Neural cell (in vitro differentiated cells): ENCODE measurements around the gene ROBO1. TPM values are rescaled to one million over a fixed set of nuclear protein-coding genes. Genes with fewer than 3 reads are reported as not detected.
A peak's percentile ranks its signal among the peaks of the same experiment; 100 is the strongest.

Source experiments
- H2AFZ ChIP-seq: fragments of 200-600, 300-800 bp; sonication (generic), shearing (Covaris generic); 2 replicates; pipeline ENCODE4 v1.6.0; 2014; ENCODE audit warnings: low read depth, mild to moderate bottlenecking, antibody characterized with exemption, low read length, moderate library complexity
- H3F3A ChIP-seq: fragments of 200-600 bp; shearing (Covaris generic); 2 replicates; pipeline ENCODE4 v1.6.1; 2016; ENCODE audit warnings: mild to moderate bottlenecking, moderate library complexity, mixed read lengths, antibody characterized with exemption, low read length; ENCODE audit not compliant: insufficient read depth, poor library complexity, severe bottlenecking
- H3K27ac ChIP-seq: fragments of 200-600, 300-800 bp; sonication (generic), shearing (Covaris generic); 2 replicates; pipeline ENCODE4 v1.5.1; 2014; ENCODE audit warnings: mild to moderate bottlenecking, low read length, moderate library complexity
- H3K27me3 ChIP-seq: fragments of 300-800, 200-600 bp; sonication (generic), shearing (Covaris generic); 2 replicates; pipeline ENCODE4 v1.6.0; 2014; ENCODE audit warnings: mild to moderate bottlenecking, low read depth, low read length, moderate library complexity; ENCODE audit not compliant: insufficient read depth
- H3K36me3 ChIP-seq: fragments of 300-800, 200-600 bp; sonication (generic), shearing (Covaris generic); 2 replicates; pipeline ENCODE4 v1.5.1; 2014; ENCODE audit warnings: mild to moderate bottlenecking, antibody characterized with exemption, low read length, moderate library complexity; ENCODE audit not compliant: insufficient read depth
- H3K4me2 ChIP-seq: fragments of 300-800, 200-600 bp; sonication (generic), shearing (Covaris generic); 2 replicates; pipeline ENCODE4 v1.6.0; 2014; ENCODE audit warnings: mild to moderate bottlenecking, low read length
- H3K4me3 ChIP-seq: fragments of 300-800, 200-600 bp; sonication (generic), shearing (Covaris generic); 2 replicates; pipeline ENCODE4 v1.5.1; 2014; ENCODE audit warnings: mild to moderate bottlenecking, low read length, moderate library complexity
- H3K79me2 ChIP-seq: fragments of 200-600 bp; shearing (Covaris generic); replicated peaks from 2 replicates; pipeline ENCODE4 v1.6.0; 2014; ENCODE audit warnings: mild to moderate bottlenecking, low read length, moderate library complexity; ENCODE audit not compliant: insufficient read depth
- H3K9ac ChIP-seq: fragments of 300-800, 200-600 bp; sonication (generic), shearing (Covaris generic); 2 replicates; pipeline ENCODE4 v1.6.1; 2016; ENCODE audit warnings: mild to moderate bottlenecking, low read length, mixed read lengths
- H3K9me2 ChIP-seq: fragments of 200-600 bp; shearing (Covaris generic); 2 replicates; pipeline ENCODE4 v1.6.1; 2016; ENCODE audit warnings: mild to moderate bottlenecking, low read length, mixed read lengths; ENCODE audit not compliant: insufficient read depth
- H3K9me3 ChIP-seq: fragments of 200-600, 300-800 bp; sonication (generic), shearing (Covaris generic); 2 replicates; pipeline ENCODE4 v1.6.1; 2016; ENCODE audit warnings: mild to moderate bottlenecking, mixed run types, low read length, moderate library complexity, mixed read lengths
- H4K20me1 ChIP-seq: fragments of 200-600 bp; shearing (Covaris generic); 2 replicates; pipeline ENCODE4 v1.6.1; 2016; ENCODE audit warnings: mild to moderate bottlenecking, mixed run types; ENCODE audit not compliant: insufficient read depth
- EP300 ChIP-seq: fragments of 450-650 bp; conservative IDR thresholded peaks from 2 replicates; pipeline ENCODE4 v1.6.1; 2014; ENCODE audit warnings: antibody characterized with exemption, mild to moderate bottlenecking, moderate library complexity; ENCODE audit not compliant: poor library complexity, severe bottlenecking
- EZH2 ChIP-seq: fragments of 200-600, 300-800 bp; shearing (Covaris generic), sonication (generic); IDR thresholded peaks from 2 replicates; pipeline ENCODE4 v1.6.1; 2014; ENCODE audit warnings: antibody characterized with exemption, low read length, borderline replicate concordance, mild to moderate bottlenecking; ENCODE audit not compliant: insufficient read depth, poor library complexity, severe bottlenecking
- MXI1 ChIP-seq: fragments of 450-650 bp; conservative IDR thresholded peaks from 2 replicates; pipeline ENCODE4 v1.6.1; 2014; ENCODE audit warnings: antibody characterized with exemption, mild to moderate bottlenecking; ENCODE audit not compliant: poor library complexity, severe bottlenecking
- POLR2AphosphoS5 ChIP-seq: IDR thresholded peaks from 2 replicates; pipeline ENCODE4 v1.6.1; 2012
- RAD21 ChIP-seq: fragments of 450-650 bp; conservative IDR thresholded peaks from 2 replicates; pipeline ENCODE4 v1.6.1; 2014; ENCODE audit warnings: antibody characterized with exemption, mild to moderate bottlenecking, moderate library complexity
- SMC3 ChIP-seq: fragments of 450-650 bp; conservative IDR thresholded peaks from 2 replicates; pipeline ENCODE4 v1.6.1; 2014; ENCODE audit warnings: antibody characterized with exemption, mild to moderate bottlenecking, moderate library complexity; ENCODE audit not compliant: poor library complexity
- TAF1 ChIP-seq: IDR thresholded peaks from 2 replicates; pipeline ENCODE4 v1.6.1; 2012; ENCODE audit warnings: low read depth
- polyA plus RNA-seq: library from polyadenylated mRNA; depleted of rRNA; stranded (reverse); fragments of >200 nt; gene quantifications from 2 replicates; pipeline ENCODE4 v1.2.3, GENCODE V29; 2014
- TF ChIP-seq, protein P1 (sequence below): IDR thresholded peaks from 2 replicates; pipeline ENCODE4 v1.6.1; 2012; ENCODE audit warnings: borderline replicate concordance
- TF ChIP-seq, protein P2 (sequence below): fragments of 450-650 bp; IDR thresholded peaks from 2 replicates; pipeline ENCODE4 v1.5.1; 2014; ENCODE audit warnings: antibody characterized with exemption, mild to moderate bottlenecking, moderate library complexity; ENCODE audit not compliant: poor library complexity, severe bottlenecking

Gene ROBO1
- polyA plus RNA-seq, 1 donor from 2014 or later, result 183 TPM

DNA sequence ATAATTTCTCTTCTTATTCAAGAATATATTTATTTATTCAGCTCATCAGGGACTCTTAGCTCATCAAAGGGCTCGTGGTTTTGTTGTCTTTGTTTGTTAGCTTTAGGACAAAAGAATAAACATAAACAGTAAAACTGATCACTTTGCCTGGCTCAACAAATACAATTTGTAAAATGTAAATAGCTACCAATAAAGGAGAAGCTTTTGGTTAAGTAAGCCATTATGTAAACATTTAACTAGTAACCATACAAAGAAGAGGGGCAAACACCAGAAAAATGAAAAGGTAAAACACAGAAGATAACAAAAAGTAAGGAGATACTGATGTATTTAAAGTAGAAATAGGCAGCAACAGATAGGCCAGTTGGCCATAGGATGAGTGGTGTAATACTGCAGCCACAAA lies 761.7 kb downstream of the ROBO1 start:
- H3K9me3 ChIP-seq, result no peaks in the 10 kb centered on the region
- peaks cover 99% of the 10 kb centered on the region for H3K79me2 ChIP-seq
- H2AFZ ChIP-seq, result no peak overlapping the region
- TF ChIP-seq, protein P1, sequence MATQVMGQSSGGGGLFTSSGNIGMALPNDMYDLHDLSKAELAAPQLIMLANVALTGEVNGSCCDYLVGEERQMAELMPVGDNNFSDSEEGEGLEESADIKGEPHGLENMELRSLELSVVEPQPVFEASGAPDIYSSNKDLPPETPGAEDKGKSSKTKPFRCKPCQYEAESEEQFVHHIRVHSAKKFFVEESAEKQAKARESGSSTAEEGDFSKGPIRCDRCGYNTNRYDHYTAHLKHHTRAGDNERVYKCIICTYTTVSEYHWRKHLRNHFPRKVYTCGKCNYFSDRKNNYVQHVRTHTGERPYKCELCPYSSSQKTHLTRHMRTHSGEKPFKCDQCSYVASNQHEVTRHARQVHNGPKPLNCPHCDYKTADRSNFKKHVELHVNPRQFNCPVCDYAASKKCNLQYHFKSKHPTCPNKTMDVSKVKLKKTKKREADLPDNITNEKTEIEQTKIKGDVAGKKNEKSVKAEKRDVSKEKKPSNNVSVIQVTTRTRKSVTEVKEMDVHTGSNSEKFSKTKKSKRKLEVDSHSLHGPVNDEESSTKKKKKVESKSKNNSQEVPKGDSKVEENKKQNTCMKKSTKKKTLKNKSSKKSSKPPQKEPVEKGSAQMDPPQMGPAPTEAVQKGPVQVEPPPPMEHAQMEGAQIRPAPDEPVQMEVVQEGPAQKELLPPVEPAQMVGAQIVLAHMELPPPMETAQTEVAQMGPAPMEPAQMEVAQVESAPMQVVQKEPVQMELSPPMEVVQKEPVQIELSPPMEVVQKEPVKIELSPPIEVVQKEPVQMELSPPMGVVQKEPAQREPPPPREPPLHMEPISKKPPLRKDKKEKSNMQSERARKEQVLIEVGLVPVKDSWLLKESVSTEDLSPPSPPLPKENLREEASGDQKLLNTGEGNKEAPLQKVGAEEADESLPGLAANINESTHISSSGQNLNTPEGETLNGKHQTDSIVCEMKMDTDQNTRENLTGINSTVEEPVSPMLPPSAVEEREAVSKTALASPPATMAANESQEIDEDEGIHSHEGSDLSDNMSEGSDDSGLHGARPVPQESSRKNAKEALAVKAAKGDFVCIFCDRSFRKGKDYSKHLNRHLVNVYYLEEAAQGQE, result no peak
- TF ChIP-seq POLR2AphosphoS5, result no peak
- TF ChIP-seq MXI1, result no peak
- no peak for TF ChIP-seq RAD21
- no peak for TF ChIP-seq EZH2
- TF ChIP-seq, protein P2, sequence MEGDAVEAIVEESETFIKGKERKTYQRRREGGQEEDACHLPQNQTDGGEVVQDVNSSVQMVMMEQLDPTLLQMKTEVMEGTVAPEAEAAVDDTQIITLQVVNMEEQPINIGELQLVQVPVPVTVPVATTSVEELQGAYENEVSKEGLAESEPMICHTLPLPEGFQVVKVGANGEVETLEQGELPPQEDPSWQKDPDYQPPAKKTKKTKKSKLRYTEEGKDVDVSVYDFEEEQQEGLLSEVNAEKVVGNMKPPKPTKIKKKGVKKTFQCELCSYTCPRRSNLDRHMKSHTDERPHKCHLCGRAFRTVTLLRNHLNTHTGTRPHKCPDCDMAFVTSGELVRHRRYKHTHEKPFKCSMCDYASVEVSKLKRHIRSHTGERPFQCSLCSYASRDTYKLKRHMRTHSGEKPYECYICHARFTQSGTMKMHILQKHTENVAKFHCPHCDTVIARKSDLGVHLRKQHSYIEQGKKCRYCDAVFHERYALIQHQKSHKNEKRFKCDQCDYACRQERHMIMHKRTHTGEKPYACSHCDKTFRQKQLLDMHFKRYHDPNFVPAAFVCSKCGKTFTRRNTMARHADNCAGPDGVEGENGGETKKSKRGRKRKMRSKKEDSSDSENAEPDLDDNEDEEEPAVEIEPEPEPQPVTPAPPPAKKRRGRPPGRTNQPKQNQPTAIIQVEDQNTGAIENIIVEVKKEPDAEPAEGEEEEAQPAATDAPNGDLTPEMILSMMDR, result no peak
- no peak for TF ChIP-seq EP300
- no peak for TF ChIP-seq TAF1
- TF ChIP-seq SMC3, result no peak
- H3K36me3 ChIP-seq, result no peaks in the 10 kb centered on the region
- H4K20me1 ChIP-seq, result no peaks in the 10 kb centered on the region
- H3K4me2 ChIP-seq, result no peak overlapping the region
- no peak overlapping the region for H3K27ac ChIP-seq
- no peak overlapping the region for H3K4me3 ChIP-seq
- no peaks in the 10 kb centered on the region for H3K27me3 ChIP-seq
- H3K9ac ChIP-seq, result no peak overlapping the region
- H3F3A ChIP-seq, result no peaks in the 10 kb centered on the region
- no peaks in the 10 kb centered on the region for H3K9me2 ChIP-seq

DNA sequence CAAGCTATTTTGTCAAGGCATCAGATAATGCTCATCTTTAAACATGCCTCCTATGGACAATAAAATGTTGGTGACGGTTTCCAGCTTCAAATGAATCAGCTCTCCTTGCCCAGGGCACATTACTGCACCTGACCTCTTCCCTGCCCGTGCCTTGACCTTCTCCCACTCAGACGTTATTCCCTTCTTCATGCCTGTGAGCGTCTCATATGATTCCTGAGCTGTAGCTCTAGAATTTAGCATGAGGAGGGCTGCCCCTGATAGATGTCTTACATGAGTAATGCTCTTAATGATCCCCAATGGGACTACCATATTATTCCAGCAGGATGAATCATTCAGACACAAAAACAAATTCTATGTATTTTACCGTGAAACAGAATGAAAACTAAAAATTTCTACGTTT lies 762.7 kb downstream of the ROBO1 start:
- H3K9me3 ChIP-seq, result no peaks in the 10 kb centered on the region
- no peaks in the 10 kb centered on the region for H3K9me2 ChIP-seq
- TF ChIP-seq POLR2AphosphoS5 (no peak), TAF1 (no peak), SMC3 (no peak), MXI1 (no peak), EP300 (no peak)
- TF ChIP-seq, protein P2, result no peak
- no peak overlapping the region for H3K4me2 ChIP-seq
- H3K79me2 ChIP-seq, result peaks cover 90% of the 10 kb centered on the region
- H3K27ac ChIP-seq, result no peak overlapping the region
- H3K27me3 ChIP-seq, result no peaks in the 10 kb centered on the region
- no peak overlapping the region for H3K9ac ChIP-seq
- H4K20me1 ChIP-seq, result no peaks in the 10 kb centered on the region
- no peak overlapping the region for H2AFZ ChIP-seq
- no peaks in the 10 kb centered on the region for H3F3A ChIP-seq
- no peaks in the 10 kb centered on the region for H3K36me3 ChIP-seq
- peak overlapping the region; percentile 25 for H3K4me3 ChIP-seq
